ENCODE data around the gene SORBS2.

DNA sequence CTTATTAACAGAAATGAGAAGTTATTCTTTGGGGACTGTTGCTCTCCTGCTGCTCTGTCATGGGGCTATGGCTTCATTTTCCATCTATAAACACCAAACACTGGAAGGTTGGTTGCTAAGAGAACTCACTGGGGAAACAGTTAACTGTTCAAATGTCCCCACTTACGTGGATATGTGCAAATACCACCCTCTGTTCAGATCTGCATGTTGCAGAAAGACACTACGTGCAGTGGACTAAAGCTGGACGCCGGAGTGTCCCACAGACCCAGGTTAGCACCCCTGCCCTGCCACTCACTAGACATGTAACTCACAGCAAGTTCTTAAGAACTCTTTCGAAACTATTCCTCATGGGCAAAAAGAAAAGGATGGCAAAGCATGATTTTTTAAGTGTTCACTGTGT lies 62.1 kb downstream of the SORBS2 start:
- TF ChIP-seq ESRRG (CRISPR knock-in tag; IDR thresholded peaks at IDR 0.05) (no peak), ZNF8 (CRISPR knock-in tag; IDR thresholded peaks at IDR 0.05) (no peak), PATZ1 (CRISPR knock-in tag; IDR thresholded peaks at IDR 0.05; ENCODE audit: borderline replicate concordance) (no peak)
- TF ChIP-seq, protein P1, sequence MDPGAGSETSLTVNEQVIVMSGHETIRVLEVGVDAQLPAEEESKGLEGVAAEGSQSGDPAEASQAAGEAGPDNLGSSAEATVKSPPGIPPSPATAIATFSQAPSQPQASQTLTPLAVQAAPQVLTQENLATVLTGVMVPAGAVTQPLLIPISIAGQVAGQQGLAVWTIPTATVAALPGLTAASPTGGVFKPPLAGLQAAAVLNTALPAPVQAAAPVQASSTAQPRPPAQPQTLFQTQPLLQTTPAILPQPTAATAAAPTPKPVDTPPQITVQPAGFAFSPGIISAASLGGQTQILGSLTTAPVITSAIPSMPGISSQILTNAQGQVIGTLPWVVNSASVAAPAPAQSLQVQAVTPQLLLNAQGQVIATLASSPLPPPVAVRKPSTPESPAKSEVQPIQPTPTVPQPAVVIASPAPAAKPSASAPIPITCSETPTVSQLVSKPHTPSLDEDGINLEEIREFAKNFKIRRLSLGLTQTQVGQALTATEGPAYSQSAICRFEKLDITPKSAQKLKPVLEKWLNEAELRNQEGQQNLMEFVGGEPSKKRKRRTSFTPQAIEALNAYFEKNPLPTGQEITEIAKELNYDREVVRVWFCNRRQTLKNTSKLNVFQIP (CRISPR knock-in tag; IDR thresholded peaks at IDR 0.05; ENCODE audit: borderline replicate concordance, low read depth), result no peak

Measured in SK-N-SH treated with all-trans-retinoic acid at 6 μM for 48 hours (cell line).